Mesenteric fat pad (tissue), 1 donor: ENCODE results near the gene P2RX7. TPM values are rescaled to one million over a fixed set of nuclear protein-coding genes. Genes with fewer than 3 reads are reported as not detected.
"Not testable (repeated sequence)": the region's sequence is repeated elsewhere in the genome, so short reads cannot be mapped to it uniquely, and the experiment has no call there.

Experiments used
- DNase-seq: peaks from one replicate; pipeline ENCODE4 v3.0.0-alpha.2; 2020; ENCODE audit warnings: low spot score
- total RNA-seq: library from RNA; stranded (reverse); fragmentation: NEBNext Ultra II Directional; extraction: Animal tissue kit (Norgen Biotek cat#: 25700); gene quantifications from one replicate; pipeline ENCODE4 v1.2.1, GENCODE V29; 2021
- donor health status: DM: yes; HTN: yes; CAD: no.

Gene P2RX7
- total RNA-seq, 1 donor from 2014 or later: 4.7 TPM

DNA sequence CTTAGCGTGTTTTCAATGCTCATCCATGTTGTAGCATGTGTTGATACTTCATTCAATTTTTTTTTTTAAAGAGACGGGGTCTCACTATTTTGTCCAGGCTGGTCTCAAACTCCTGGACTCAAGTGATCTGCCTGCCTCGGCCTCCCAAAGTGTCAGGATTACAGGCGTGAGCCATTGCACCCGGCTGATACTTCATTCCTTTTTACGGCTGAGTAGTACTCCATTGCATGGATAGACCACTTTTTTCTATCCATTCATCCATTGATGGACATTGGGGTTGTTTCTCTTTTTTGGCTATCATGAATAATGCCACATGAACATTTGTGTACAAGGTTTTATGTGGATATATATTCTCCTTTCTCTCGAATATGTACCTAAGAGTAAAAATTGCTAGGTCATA is 1.2 kb downstream of the P2RX7 start:
- no peak for DNase-seq

DNA sequence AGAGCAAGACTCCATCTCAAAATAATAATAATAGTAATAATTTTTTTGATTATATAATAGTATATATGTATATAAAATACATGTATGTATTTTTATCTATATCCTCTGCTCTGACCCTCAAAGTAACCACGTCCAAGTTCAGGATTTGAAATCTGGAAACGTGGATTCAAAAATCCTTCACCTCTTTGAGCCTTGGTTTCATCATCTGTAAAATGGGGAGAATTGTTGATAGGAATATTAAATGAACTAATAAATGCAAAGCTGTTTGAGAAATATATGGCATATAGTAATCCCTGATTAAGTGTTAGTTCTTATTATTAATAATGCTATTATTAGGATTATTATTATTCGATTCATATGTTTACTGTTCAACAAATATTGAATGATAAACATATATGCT is 2.6 kb downstream of the P2RX7 start:
- DNase-seq: no peak

DNA sequence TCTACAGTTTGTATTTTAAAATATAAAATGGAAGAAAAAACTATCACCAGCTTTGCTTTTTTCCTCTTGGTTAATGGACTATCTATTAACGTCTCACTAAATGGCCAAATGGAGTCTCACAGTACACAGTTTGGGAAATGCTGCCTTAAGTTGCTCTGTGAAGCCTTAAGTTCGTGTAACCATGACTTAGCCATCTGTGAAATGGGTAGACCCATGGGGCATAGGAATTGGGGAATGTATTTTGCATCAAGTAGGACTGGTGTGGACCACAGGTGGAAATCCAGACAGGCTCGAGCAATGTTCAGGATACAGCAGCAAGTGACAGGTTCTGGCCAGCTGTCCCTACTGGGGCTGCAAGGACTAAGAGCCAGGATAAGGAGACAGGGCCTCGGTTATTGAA is 4.8 kb downstream of the P2RX7 start:
- no peak for DNase-seq

DNA sequence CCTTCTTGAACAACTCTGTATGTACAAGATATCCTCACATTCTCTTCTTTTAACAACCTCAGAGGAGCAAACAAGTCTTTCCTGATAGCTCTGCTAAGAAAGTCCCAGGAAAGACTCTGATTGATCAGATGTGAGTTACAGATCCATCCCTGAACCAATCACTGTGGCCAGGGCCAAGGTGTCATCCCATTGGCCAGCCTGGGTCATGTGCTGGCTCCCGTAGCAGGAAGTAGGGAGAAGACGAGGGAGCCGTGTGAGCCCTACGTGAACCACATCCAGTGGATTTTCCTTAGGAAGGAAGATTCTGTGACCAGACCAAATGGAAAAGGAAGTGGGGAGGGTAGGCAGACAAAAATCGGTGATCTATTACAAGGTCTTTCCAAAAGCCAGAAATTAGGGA is 5.6 kb downstream of the P2RX7 start:
- DNase-seq: no peak

DNA sequence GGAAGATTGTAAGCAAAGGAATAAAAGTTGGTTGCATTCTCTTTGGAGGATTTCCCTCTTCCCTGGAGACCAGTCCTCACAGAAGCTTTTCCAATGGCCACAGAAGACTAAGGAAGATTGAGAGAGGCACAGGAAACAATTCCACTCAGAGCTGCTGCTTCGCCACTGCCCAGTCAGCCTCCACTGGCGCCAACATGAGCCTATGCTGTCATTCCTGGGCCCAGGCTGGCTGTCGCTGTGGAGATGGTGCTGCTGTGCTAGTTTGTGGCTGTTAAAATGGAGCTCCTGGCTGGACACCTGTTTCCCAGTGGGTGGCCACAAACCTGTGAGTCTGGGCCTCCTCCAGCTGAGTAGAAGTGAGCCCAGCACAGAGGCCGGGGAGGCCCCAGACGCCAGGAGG is 6.6 kb downstream of the P2RX7 start:
- DNase-seq: no peak

DNA sequence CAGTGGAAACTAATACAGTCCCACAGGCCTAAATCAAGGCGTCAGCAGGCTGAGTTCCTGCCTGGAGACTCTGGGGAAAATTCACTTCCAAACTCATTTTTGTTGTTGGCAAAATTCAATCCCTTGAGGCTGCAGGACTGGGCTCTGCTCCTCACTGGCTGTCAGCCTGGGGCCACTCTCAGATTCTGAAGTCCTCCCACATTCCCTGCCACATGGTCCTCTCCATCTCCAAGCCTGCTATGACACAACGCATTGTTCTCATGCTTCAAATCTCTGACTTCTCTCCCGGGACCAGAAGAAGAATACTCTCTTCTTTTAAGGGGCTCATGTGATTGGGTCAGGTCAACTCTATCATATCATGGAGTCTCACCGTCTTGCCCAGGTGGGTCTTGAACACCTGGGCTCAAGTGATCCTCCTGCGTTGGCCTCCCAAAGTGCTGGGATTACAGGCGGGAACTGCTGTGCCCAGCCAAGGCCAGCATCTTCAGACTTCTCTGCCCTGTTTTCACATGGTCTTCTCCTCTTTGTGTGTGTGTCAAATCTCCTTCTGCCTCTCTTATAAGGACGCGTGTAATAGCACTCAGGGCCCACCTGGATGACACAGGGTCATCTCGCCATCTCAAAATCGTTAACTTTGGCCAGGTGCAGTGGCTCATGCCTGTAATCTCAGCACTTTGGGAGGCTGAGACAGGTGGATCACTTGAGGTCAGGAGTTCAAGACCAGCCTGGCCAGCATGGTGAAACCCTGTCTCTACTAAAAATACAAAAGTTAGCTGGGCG is 9.7 kb downstream of the P2RX7 start:
- no peak for DNase-seq

DNA sequence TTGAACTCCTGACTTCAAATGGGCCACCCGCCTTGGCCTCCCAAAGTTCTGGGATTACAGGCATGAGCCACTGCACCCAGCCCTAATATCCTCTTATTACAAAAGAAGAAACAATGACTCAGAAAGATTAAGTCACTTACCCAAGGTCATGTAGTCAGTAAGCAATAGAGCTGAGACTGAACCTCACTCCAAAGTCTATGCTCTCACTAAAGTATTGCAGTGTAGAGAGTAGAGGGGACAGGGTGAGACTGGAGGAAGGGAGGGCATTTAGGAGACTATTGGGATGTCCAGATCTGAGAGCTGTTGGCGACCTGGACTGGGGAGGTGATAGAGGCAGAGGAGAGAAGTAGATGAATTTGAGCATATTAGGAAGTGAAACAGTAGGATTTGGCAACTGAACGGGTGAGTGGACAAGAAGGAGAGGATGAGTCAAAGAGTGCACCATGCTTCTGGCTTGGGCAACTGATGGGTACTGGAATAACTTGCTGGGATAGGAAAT is 11.8 kb downstream of the P2RX7 start:
- DNase-seq: no peak

DNA sequence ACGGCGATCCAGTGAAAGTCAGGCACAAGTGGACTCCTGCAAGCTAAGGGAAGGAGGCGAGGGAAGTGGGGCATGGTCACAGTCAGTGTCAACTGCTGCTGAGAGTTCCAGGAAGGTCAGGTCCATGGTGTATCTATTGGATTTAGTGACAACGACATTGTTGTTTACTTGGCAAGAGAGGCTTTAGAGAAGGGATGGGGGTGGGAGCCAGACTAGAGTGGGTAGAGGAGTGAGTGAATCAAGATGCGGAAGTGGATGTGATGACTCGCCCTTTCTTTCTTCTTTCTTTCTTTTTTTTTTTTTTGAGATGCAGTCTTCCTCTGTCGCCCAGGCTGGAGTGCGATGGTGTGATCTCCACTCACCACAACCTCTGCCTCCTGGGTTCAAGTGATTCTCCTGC is 12.5 kb downstream of the P2RX7 start:
- no peak for DNase-seq

DNA sequence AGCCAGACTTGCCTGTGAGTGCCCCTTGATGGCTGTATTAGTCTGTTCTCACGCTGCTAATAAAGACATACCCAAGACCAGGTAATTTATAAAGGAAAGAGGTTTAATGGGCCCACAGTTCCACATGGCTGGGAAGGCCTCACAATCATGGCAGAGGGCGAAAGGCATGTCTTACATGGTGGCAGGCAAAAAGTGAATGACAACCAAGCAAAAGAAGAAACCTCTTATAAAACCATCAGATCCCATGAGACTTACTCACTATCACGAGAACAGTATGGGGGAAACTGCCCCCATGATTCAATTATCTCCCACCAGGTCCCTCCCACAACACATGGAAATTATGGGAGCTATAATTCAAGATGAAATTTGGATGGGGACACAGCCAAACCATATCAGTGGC is 16.6 kb downstream of the P2RX7 start:
- not testable (repeated sequence) for DNase-seq

DNA sequence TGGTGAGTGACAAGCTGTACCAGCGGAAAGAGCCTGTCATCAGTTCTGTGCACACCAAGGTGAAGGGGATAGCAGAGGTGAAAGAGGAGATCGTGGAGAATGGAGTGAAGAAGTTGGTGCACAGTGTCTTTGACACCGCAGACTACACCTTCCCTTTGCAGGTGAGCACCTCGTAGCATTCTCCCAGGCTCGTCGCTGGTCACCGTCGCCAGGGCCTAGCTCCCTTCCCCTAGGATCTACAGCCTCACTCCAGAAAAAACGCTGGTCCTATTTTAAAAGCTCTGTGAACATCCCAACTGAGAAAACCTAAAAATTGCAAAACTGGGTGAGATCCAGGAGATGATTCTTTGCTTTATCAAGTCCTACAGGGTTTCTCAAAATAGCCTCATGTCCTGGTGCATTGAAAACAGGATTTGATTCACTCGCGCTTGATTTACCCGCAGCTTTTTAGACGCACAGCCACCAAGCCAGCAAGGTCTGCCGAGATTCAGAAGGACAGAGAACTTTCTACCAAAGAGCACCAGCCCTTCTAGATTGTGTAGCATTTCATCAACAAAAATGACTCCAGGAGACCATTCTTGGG is 22.2 kb downstream of the P2RX7 start:
- no peak for DNase-seq

DNA sequence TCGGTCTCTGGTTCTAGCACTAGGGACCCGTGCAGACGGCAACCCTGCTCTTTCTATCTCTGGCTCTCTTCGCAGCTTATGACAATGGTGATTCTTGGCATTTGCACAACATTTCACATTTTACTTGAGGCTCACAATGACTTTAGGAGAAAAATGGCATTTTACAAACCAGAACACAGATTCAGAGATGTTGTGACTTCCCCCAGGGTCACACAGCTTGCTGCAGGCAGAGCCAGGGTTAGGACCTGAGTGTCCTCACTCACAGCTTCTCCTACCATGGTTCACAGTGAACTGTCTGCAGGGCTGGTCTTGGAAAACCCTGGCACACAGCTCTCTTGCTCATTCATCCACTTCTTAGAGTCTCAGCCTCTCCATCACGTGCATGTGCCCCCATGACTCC is 23.7 kb downstream of the P2RX7 start:
- no peak for DNase-seq

DNA sequence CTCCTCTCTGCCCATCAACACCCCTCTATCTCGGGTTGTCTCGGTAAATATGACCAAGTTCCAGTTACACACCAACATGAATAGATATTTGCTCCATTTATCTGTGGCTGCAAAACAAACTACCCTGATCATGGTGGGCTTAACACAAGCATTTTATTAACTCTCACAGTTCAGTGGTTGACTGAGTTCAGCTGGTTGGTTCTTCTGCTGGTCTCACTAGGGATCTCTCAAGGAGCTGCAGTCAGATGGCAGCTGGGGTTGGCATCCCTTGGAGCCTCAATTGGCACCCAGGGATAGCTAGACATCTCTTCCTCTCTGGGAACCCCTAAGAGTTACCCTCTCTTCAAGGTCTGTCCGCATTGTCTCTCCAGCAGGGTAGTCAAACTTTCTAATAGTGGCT is 25.4 kb downstream of the P2RX7 start:
- DNase-seq: no peak

DNA sequence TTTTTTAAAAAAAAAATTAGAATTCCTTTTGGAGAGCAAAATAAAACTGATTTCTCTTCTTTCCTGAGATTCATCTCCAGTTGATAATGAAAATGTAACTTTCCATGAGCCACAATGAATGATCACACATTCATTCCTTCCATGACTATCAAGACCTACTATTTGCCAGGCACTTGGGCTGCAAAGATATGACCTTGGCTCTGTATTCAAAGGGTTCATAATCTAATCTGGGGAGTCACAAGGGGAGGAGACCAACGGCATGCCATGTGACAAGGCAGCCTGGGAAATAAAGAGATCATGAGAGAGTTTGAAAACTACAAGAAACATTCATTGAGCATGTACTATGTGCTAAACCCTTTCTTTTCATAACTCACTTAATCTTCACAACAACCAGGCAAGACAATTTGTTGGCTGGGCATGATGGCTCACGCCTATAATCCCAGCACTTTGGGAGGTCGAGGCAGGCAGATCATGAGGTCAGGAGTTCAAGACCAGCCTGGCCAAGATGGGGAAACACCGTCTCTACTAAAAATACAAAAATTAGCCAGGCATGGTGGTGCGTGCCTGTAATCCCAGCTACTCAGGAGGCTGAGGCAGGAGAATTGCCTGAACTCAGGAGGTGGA is 26.2 kb downstream of the P2RX7 start:
- not testable (repeated sequence) for DNase-seq

DNA sequence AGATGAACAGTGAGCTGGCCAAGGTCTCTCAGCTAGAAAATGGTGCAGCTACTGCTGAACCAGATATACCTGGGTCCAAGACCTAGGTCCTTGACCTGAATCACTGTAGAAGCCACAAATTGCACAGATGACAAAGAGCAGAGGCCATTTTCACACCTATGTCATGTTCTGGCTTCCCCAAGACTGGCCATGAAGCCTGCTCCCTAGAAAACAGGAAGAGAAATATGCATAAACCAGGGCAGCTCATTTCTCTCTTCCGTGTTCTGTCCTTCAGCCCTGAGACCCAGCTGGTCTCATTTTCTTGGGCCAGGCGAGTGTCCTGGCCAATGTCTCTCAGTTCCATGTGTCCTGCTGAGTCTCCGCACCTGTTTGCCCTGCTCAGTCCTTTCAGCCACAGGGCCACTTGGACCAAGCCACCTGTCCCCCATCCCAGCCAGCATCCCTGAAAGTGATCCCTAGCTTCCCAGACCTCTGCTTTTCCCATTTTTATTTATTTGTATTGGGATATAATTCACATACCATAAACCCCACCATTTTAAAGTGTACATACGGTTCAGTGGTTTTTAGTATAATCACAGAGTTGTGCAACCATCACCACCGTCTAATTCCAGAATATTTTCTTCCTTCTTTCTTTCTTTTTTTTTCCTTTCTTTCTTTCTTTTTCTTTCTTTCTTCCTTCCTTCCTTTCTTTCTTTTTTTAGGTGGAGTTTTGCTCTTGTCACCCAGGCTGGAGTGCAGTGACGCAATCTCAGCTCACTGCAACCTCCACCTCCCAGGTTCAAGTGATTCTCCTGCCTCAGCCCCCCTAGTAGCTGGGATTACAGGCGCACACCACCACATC is 27.0 kb downstream of the P2RX7 start:
- no peak for DNase-seq

DNA sequence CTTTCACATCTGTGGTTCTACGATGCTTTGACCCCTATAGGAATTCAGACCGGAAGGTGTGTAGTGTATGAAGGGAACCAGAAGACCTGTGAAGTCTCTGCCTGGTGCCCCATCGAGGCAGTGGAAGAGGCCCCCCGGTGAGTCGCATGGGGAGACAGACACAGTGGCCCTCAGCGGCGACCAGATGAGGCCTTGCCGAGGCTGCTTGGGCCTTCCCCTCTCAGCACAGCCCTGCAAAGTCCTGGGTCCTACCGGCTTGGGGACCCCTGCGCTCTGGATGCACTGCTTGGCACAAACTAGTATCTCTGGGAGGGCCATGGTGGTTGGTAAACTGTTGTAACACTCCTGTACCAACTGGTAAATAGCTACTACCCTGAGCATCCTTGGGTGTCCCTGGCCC is 29.7 kb downstream of the P2RX7 start:
- no peak for DNase-seq

DNA sequence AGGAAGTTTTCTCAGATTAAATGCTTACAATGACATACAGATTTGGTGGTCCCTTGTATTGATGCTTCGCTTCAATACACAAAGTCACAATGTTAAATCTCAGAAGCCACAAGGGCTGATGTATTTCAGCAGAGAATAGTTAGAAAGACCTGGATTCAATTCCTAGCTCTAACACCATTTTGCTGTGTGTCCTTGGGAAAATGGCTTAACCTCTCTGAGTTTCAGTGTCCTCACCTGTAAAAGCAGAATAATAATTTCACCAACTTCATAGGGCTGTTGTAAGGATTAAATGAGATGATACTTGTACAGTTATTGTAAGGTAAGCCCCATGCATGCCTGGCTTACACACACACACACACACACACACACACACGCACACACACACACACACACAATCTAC is 30.3 kb downstream of the P2RX7 start:
- no peak for DNase-seq

DNA sequence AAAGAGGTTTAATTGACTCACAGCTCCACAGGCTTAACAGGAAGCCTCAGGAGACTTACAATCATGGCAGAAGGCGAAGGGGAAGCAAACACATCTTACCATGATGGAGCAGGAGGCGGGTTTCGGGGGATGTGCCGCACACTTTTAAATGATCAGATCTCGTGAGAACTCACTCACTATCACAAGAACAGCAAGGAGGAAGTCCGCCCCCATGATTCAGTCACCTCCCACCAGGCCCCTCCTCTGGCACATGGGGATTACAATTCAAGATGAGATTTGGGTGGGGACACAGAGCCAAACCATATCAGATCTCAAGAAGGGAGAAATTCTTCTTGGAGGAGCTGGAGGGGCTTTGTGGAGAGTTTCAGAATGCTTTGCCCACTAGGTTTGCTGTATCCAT is 32.2 kb downstream of the P2RX7 start:
- DNase-seq: not testable (repeated sequence)

DNA sequence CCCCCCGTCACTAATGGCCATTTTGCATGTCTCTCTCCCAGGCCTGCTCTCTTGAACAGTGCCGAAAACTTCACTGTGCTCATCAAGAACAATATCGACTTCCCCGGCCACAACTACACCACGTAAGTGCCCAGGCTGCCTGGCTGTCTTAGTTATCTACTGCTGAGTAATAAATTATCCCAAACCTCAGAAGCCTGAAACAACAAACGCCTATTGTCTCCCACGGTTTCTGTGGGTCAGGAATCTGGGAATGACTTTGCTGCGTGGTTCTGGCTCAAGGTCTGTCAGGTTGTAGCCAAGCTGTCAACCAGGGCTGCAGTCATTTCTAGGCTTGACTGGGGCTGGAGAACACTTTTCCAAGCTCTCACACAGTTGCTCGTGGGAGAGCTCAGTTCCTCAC is 32.6 kb downstream of the P2RX7 start:
- no peak for DNase-seq

DNA sequence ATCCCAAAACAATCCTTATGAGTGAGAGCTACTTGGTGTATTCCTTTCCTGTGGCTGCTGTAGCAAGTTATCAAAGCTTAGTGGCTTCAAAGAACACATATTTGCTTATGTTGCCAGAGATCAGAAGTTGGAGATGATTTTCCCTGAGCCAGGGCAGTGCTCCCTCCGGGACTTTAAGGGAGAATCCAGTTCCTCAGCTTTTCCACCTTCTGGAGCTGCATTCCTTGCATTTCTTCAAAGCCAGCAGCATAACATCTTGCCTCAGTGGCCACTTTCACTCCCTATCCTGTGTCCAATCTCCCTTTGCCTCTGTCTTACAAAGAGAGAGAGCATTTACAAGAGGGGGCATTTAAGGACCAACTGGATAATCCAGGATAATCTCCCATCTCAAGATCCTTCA is 33.7 kb downstream of the P2RX7 start:
- DNase-seq: no peak

DNA sequence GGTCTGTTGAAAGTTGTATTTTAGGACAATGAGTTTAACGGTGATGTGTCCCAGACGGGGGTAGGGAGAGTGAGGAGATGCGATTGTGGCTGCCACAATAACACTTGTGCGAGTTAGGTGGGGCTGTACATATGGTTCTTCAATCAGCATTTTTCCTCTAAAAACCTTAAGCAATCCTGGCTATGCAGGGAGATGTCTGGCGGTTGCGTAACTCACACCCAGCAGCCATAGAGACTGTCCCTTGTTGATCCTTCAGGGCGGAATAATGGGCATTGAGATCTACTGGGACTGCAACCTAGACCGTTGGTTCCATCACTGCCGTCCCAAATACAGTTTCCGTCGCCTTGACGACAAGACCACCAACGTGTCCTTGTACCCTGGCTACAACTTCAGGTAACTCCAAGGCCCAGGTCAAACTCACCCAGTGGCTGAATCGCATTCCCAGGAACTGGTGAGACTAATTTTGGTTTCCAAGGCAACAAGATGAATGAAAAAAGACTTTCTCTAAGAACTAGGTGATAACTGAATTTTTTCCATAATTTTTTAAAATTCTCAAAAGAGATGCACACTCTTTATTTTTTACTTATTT is 34.6 kb downstream of the P2RX7 start:
- no peak for DNase-seq

DNA sequence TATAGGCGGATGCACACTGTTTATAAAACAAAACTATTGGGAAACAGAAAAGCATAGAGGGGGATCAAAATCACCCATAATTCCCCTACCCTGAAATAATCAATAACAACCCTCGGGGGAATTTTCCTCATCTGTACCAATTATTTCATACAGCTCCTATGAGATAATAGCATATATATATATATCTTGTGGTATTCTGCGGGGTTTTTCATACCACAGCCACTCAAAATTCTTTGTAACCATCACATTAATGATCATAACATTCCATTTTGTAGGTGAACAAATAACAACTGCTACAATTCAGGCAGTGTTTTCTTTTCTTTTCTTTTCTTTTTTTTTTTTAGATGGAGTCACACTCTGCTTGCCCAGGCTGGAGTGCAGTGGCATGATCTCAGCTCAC is 35.3 kb downstream of the P2RX7 start:
- no peak for DNase-seq
